DMS 273 (cell line): Measurements from ENCODE around the gene RASGRF1.

Experiments used
- DNase-seq: peaks from one replicate; lab custom pipeline; 2025; ENCODE audit not compliant: unreplicated experiment; lab: John Stamatoyannopoulos, UW

The RASGRF1 gene

DNA sequence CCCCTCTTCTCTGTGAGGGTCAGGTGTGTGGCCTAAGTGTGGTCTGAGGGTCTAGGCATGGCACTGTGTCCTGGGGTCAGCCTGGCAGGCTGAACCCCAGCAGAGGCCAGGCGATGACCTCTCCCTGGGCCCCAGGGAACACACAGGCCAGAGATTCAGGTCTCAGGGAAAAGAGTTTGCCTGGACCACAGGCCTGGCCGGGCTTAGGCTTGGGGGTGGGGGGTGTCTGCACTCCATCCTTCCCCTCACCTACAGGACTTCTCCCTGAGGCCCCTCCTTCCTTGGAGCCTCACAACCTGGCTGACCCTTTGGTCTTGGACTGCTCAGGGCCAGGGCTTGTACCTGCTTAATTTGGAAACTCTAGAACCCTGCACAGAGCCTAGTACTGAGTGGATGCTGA, 21.8 kb downstream of the RASGRF1 start:
- no peak for DNase-seq

- peak; percentile 21 for DNase-seq
These were observed 22.6 kb downstream of the RASGRF1 start for GRCh38 chr15:79067969-79068368.

GRCh38 chr15:79067072-79067833, 23.3 kb downstream of the RASGRF1 start:
- DNase-seq: peak; percentile 57

- peak; percentile 3 for DNase-seq
These were observed 24.0 kb downstream of the RASGRF1 start for GRCh38 chr15:79066391-79067071.

- DNase-seq: no peak
These were observed 24.7 kb downstream of the RASGRF1 start for GRCh38 chr15:79065706-79066376.

- no peak for DNase-seq
These were observed 25.2 kb downstream of the RASGRF1 start for GRCh38 chr15:79065361-79065705.

- DNase-seq: no peak
These were observed 26.1 kb downstream of the RASGRF1 start for GRCh38 chr15:79064496-79064895.

- DNase-seq: no peak
These were observed 30.4 kb downstream of the RASGRF1 start for GRCh38 chr15:79060175-79060574.

- no peak for DNase-seq
These were observed 31.5 kb downstream of the RASGRF1 start for GRCh38 chr15:79059081-79059572.

- no peak for DNase-seq
These were observed 32.2 kb downstream of the RASGRF1 start for GRCh38 chr15:79058260-79058850.

DNA sequence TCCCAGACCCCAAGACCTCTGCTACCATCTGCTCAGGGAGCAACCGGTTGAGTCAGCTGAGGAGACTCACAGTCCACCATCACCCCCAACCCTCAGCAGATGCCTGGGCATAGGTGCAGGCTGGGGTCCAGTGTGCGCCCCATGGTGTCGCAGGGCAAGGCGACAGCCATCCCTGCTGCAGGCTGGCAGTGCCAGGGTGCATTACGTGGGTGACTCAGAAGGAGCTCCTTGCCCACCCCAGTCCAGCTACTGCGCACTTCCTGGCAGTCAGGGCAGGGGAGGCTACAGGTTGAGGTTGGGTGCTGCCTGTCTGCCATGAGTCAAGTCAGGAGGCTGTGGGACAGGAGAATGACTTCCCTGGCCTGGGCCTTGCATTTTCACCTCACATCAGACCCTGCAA, 33.5 kb downstream of the RASGRF1 start:
- DNase-seq: no peak

- DNase-seq: no peak
These were observed 36.2 kb downstream of the RASGRF1 start for GRCh38 chr15:79054350-79054749.

DNA sequence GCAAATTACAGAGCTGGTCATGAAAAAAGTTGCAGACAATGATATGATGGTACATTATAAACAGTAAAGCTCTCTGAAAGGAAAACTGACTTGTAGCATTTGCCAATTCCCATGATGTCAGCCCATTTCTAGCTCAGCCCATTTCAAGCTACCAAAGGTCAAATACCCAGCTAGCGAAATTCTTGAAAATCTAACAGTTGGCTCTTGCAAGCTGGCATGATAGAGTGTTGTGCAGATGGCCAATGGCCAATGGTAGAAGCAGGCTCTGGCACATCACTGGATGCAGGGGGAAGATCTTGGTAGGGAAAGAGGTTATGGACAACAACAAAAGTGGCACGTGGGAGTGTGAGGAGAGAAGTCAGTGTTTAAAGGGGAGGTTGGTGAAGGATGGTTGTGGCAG, 36.7 kb downstream of the RASGRF1 start:
- no peak for DNase-seq

- DNase-seq: no peak
These were observed 38.4 kb downstream of the RASGRF1 start for GRCh38 chr15:79051941-79052731.

DNA sequence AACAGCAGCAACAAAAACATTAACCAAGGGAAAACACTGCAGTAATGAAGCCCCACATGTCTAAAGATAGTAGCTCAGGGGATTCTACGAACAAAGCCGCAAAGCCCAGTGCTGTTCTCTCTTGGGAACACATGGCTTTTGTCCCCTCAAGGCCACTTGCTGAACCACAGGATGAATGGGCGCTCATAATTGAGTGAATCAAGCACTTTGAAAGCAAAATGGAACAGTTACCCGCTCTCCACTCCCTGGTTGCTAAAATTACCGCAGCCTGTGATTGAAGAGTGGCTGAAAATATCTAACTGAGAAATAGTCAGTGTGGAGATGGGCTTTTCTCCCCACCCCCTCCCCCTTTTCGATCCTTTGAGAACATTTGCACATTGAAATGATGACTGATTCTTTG, 39.6 kb downstream of the RASGRF1 start:
- no peak for DNase-seq

- no peak for DNase-seq
These were observed 40.2 kb downstream of the RASGRF1 start for GRCh38 chr15:79050341-79050740.

GRCh38 chr15:79049416-79049815, 41.2 kb downstream of the RASGRF1 start:
- no peak for DNase-seq

GRCh38 chr15:79047676-79048439, 42.7 kb downstream of the RASGRF1 start:
- DNase-seq: no peak

DNA sequence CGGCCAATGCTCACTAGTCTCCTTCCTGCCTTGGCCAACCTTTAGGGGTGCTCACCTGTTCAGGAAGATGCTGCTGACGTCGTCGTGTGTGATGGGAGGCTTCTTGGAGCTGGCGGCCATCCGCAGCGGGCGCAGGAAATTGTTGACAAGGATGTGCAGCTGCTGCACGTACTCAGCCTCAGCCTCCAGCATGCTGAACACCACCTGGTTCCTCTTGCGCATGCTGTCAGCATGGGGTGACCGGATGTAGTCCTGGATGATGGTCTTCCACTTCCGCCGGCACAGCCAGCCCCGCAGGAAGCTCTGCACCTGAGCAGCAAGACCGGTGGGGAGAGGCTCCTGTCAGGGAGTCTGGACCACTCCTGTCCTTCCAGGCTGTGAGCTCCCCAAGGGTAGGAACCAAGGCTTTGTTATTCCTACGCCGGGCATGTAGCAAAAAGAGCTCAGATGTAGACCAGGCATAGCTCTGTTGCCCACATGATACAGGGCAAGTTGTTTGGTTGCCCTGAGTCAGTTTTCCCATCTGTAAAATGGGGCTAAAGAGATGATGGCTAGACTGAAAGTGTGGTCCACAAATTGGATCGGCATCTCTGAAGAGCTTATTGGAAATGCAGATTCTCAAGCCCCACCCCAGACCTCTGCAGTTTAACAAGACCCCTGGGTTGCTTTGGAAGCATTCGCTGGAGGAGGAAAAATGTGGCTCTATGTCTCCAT, 43.7 kb downstream of the RASGRF1 start:
- no peak for DNase-seq
